Mesendoderm (in vitro differentiated cells): ENCODE results near the gene OR2AT4.

Experiments
- DNase-seq: peaks from one replicate; pipeline ENCODE4 v3.0.0; 2013
- H2AK5ac ChIP-seq: 2 replicates; pipeline ENCODE4 v1.6.1; 2013; ENCODE audit warnings: low read length, inconsistent platforms
- H2BK120ac ChIP-seq: 2 replicates; pipeline ENCODE4 v1.6.1; 2013; ENCODE audit warnings: low read depth, mild to moderate bottlenecking, low read length, moderate library complexity, mixed read lengths
- H2BK15ac ChIP-seq: replicated peaks from 2 replicates; pipeline ENCODE4 v1.6.1; 2013; ENCODE audit warnings: low read depth, mild to moderate bottlenecking, moderate library complexity
- H2BK5ac ChIP-seq: 2 replicates; pipeline ENCODE4 v1.6.1; 2013; ENCODE audit warnings: low read length, inconsistent platforms
- H3K18ac ChIP-seq: 2 replicates; pipeline ENCODE4 v1.6.1; 2013; ENCODE audit warnings: mild to moderate bottlenecking, low read length, mixed read lengths
- H3K23ac ChIP-seq: one replicate; pipeline ENCODE4 v1.6.1; 2013; ENCODE audit warnings: low read length
- H3K27ac ChIP-seq: 2 replicates; pipeline ENCODE4 v1.5.1; 2013; ENCODE audit warnings: low read depth, mild to moderate bottlenecking, inconsistent platforms, low read length, moderate library complexity
- H3K27me3 ChIP-seq: 2 replicates; pipeline ENCODE4 v1.6.1; 2013; ENCODE audit warnings: low read length, control low read depth, mild to moderate bottlenecking, inconsistent platforms; ENCODE audit not compliant: insufficient read depth, poor library complexity
- H3K36me3 ChIP-seq: 2 replicates; pipeline ENCODE4 v1.6.1; 2013; ENCODE audit warnings: low read length, inconsistent platforms; ENCODE audit not compliant: control insufficient read depth, insufficient read depth
- H3K4ac ChIP-seq: one replicate; pipeline ENCODE4 v1.6.1; 2013; ENCODE audit warnings: low read depth, mild to moderate bottlenecking, low read length, moderate library complexity
- H3K4me1 ChIP-seq: 2 replicates; pipeline ENCODE4 v1.6.1; 2013; ENCODE audit warnings: low read depth, low read length, inconsistent platforms; ENCODE audit not compliant: control insufficient read depth
- H3K4me2 ChIP-seq: 2 replicates; pipeline ENCODE4 v1.6.1; 2013; ENCODE audit warnings: low read length
- H3K4me3 ChIP-seq: 2 replicates; pipeline ENCODE4 v1.5.1; 2013; ENCODE audit warnings: mild to moderate bottlenecking, low read length
- H3K56ac ChIP-seq: one replicate; pipeline ENCODE4 v1.6.1; 2013; ENCODE audit warnings: low read length
- H3K79me1 ChIP-seq: 2 replicates; pipeline ENCODE4 v1.6.1; 2013; ENCODE audit warnings: low read length, inconsistent platforms
- H3K79me2 ChIP-seq: 2 replicates; pipeline ENCODE4 v1.6.1; 2013; ENCODE audit warnings: mild to moderate bottlenecking, low read length; ENCODE audit not compliant: control insufficient read depth, insufficient read depth
- H3K9ac ChIP-seq: 2 replicates; pipeline ENCODE4 v1.6.1; 2013; ENCODE audit warnings: low read length, inconsistent platforms
- H4K5ac ChIP-seq: one replicate; pipeline ENCODE4 v1.6.1; 2013; ENCODE audit warnings: low read length
- H4K8ac ChIP-seq: one replicate; pipeline ENCODE4 v1.6.1; 2013; ENCODE audit warnings: low read depth, mild to moderate bottlenecking, control low read depth, low read length, moderate library complexity
- WGBS: extraction: QIAGEN DNeasy Blood & Tissue Kit; methylation state at CpG from one replicate; pipeline ENCODE4 v1.1.7; 2013; ENCODE audit warnings: low lambda C conversion rate, missing lambda C conversion rate; ENCODE audit not compliant: insufficient coverage; ENCODE audit errors: extremely low coverage; 5-methylcytosine and 5-hydroxymethylcytosine counted together

Gene OR2AT4

GRCh38 chr11:75142714-75143419 lies 46.2 kb upstream of the OR2AT4 start:
- H4K8ac ChIP-seq, result no peak overlapping the region
- H2AK5ac ChIP-seq, result no peak overlapping the region
- no peak overlapping the region for H2BK15ac ChIP-seq
- H3K18ac ChIP-seq, result no peak overlapping the region
- no peak overlapping the region for H2BK120ac ChIP-seq
- no peak overlapping the region for H3K4me2 ChIP-seq
- WGBS, result no CpG with 5 or more reads among the region's 10 CpGs
- no peaks in the 10 kb centered on the region for H3K4me1 ChIP-seq
- no peak overlapping the region for H3K4ac ChIP-seq
- H4K5ac ChIP-seq, result no peak overlapping the region
- no peak overlapping the region for H3K23ac ChIP-seq
- H3K9ac ChIP-seq, result no peak overlapping the region
- H3K36me3 ChIP-seq, result no peaks in the 10 kb centered on the region
- peak; percentile 92 for DNase-seq
- no peak overlapping the region for H2BK5ac ChIP-seq
- no peak overlapping the region for H3K56ac ChIP-seq
- H3K79me1 ChIP-seq, result no peaks in the 10 kb centered on the region
- no peaks in the 10 kb centered on the region for H3K27me3 ChIP-seq
- H3K27ac ChIP-seq, result no peak overlapping the region
- H3K4me3 ChIP-seq, result no peak overlapping the region
- H3K79me2 ChIP-seq, result no peaks in the 10 kb centered on the region

DNA sequence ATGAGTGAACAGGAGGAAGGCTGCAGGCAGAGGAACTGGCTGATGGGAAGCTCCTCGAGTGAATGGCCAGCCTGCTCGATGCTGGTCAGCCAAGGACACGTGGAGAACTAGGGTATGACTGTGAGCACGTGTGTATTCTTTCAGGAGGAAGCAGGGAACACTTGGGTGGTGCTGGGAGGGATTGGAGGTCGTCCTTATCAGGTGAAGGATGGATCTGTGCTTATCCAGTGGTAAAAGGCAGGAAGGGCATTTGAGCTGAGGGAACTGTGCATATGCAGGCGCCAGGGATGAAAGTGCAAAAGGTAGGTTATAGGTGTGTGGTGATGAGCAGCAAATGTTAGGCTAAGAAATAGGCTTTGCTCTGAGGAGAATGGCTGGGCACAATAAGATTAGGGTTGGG lies 44.5 kb upstream of the OR2AT4 start:
- no peak overlapping the region for H3K4me3 ChIP-seq
- no peak overlapping the region for H4K5ac ChIP-seq

DNA sequence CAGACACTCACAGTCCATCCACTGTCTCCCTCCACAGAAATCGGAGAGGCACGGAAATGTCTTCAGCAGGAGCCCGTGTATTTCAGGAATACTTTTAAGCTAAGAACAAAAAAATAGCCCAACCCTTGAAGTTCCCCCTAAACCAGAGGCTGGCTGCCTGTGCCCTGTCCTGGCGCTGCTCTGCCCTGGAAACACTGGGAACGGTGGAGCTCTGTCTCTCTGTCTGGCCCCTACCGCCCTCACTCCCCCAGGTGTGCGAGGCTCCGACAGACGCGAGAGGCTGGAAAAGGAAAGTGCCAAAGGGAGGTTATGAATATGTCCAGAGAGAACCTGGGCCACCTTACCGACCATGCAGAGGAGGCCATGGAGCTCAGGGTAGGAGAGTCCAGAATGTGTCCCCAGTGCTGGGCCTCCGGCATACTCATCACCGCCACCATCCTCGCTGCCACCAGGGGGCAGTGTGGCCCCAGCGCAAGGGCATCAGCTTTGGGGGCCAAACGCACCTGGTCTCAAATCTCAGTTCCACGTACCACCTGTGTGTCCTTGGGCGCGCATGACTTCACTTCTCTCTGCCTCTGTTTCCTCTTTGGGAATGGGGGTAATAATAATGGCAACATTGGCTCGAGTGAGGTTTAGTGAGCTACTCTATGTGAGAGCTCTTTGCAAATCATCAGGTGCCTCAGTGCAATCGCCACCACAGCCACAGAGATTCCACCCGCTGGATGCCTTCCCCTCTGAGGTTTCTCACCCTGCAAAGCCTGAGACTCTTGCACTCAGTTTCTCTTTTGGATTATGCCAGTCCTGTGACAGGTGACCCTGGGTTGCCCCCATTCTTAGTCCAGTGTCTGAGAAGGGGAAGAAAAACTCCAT lies 43.8 kb upstream of the OR2AT4 start:
- Histone ChIP-seq H3K4ac (no peak overlapping the region), H2BK15ac (no peak overlapping the region), H3K27me3 (no peaks in the 10 kb centered on the region), H3K56ac (no peak overlapping the region), H2AK5ac (no peak overlapping the region), H4K5ac (no peak overlapping the region), H3K18ac (no peak overlapping the region), H2BK5ac (no peak overlapping the region), H3K27ac (no peak overlapping the region), H3K36me3 (no peaks in the 10 kb centered on the region), H3K79me2 (no peaks in the 10 kb centered on the region), H3K4me1 (no peaks in the 10 kb centered on the region), H2BK120ac (no peak overlapping the region), H3K4me2 (no peak overlapping the region), H3K4me3 (no peak overlapping the region), H4K8ac (no peak overlapping the region), H3K79me1 (no peaks in the 10 kb centered on the region), H3K9ac (no peak overlapping the region), H3K23ac (no peak overlapping the region)
- DNase-seq, result peak; percentile 69
- WGBS, result no CpG with 5 or more reads among the region's 22 CpGs

More for the DNA sequence above, 44.5 kb upstream of the OR2AT4 start:
- H3K56ac ChIP-seq, result no peak overlapping the region
- no peak overlapping the region for H2AK5ac ChIP-seq
- no peaks in the 10 kb centered on the region for H3K79me1 ChIP-seq
- H2BK5ac ChIP-seq, result no peak overlapping the region
- no peak overlapping the region for H4K8ac ChIP-seq
- no peaks in the 10 kb centered on the region for H3K36me3 ChIP-seq
- no peak overlapping the region for H3K9ac ChIP-seq
- no peak overlapping the region for H3K4ac ChIP-seq
- no peak overlapping the region for H2BK15ac ChIP-seq
- no peaks in the 10 kb centered on the region for H3K79me2 ChIP-seq
- H3K4me2 ChIP-seq, result no peak overlapping the region
- no peak for DNase-seq
- H3K18ac ChIP-seq, result no peak overlapping the region
- no peak overlapping the region for H3K23ac ChIP-seq
- WGBS, result no CpG with 5 or more reads among the region's 6 CpGs
- no peaks in the 10 kb centered on the region for H3K27me3 ChIP-seq
- no peak overlapping the region for H3K27ac ChIP-seq
- H3K4me1 ChIP-seq, result no peaks in the 10 kb centered on the region
- no peak overlapping the region for H2BK120ac ChIP-seq

GRCh38 chr11:75135651-75136050 lies 39.0 kb upstream of the OR2AT4 start:
- Histone ChIP-seq H3K4me2 (no peak overlapping the region), H4K5ac (no peak overlapping the region), H2AK5ac (no peak overlapping the region), H3K36me3 (no peaks in the 10 kb centered on the region), H3K23ac (no peak overlapping the region), H3K79me1 (no peaks in the 10 kb centered on the region), H3K9ac (no peak overlapping the region), H3K27ac (no peak overlapping the region), H3K4ac (no peak overlapping the region), H4K8ac (no peak overlapping the region), H2BK5ac (no peak overlapping the region), H2BK15ac (no peak overlapping the region), H2BK120ac (no peak overlapping the region), H3K79me2 (no peaks in the 10 kb centered on the region), H3K4me3 (no peak overlapping the region), H3K4me1 (no peaks in the 10 kb centered on the region), H3K27me3 (no peaks in the 10 kb centered on the region), H3K56ac (no peak overlapping the region), H3K18ac (no peak overlapping the region)
- WGBS, result no CpG with 5 or more reads among the region's 1 CpG
- DNase-seq, result no peak

DNA sequence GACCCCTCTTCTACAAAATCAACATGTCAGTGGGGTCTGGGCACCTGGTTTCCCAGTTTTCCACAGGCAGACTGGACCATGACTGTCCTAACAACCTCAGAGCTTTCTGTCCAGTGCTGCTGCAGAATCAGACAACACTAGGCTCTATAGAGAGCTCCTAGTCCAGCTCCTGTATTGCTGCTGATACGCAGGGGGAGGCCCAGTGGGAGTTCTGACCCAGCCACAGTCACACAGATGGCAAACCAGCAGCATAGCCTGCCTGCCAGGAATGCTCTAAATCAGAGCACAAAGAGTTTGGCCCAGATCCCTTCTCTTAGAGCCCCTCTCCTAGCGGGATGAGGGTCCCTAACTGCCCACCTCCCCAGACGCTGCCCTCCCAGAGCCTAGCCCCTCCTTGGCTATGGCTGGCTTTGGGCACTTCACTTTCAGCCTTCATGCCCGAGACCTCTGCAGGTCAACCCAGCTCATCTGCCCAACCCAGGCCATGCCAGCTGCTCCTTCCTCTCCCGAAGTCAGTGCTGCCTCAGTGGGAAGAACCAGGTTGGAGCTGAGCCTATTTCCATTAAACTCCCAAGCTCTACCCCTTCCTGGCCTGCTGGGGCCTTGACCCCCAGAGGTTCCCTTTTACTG lies 38.5 kb upstream of the OR2AT4 start:
- H3K56ac ChIP-seq, result no peak overlapping the region
- no peaks in the 10 kb centered on the region for H3K4me1 ChIP-seq
- H4K5ac ChIP-seq, result no peak overlapping the region
- no peak overlapping the region for H3K4me2 ChIP-seq
- no CpG with 5 or more reads among the region's 5 CpGs for WGBS
- no peak overlapping the region for H3K27ac ChIP-seq
- H3K79me1 ChIP-seq, result no peaks in the 10 kb centered on the region
- no peaks in the 10 kb centered on the region for H3K36me3 ChIP-seq
- H2BK5ac ChIP-seq, result no peak overlapping the region
- H3K18ac ChIP-seq, result no peak overlapping the region
- no peak overlapping the region for H4K8ac ChIP-seq
- no peaks in the 10 kb centered on the region for H3K27me3 ChIP-seq
- H2BK15ac ChIP-seq, result no peak overlapping the region
- no peak for DNase-seq
- H3K9ac ChIP-seq, result no peak overlapping the region
- no peak overlapping the region for H2BK120ac ChIP-seq
- no peak overlapping the region for H2AK5ac ChIP-seq
- no peak overlapping the region for H3K4me3 ChIP-seq
- H3K4ac ChIP-seq, result no peak overlapping the region
- no peak overlapping the region for H3K23ac ChIP-seq
- H3K79me2 ChIP-seq, result no peaks in the 10 kb centered on the region
